HCT116 (cell line): ENCODE measurements around the gene COA7. TPM values are rescaled to one million over a fixed set of nuclear protein-coding genes. Genes with fewer than 3 reads are reported as not detected.
A peak's percentile ranks its signal among the peaks of the same experiment; 100 is the strongest.
"Not testable (repeated sequence)": the region's sequence is repeated elsewhere in the genome, so short reads cannot be mapped to it uniquely, and the experiment has no call there.

Experiments used
- ATAC-seq: fragments of 200-7000 bp; cut with Tn5 transposase; 2 replicates; pipeline ENCODE4 v1.9.1; 2020; ENCODE audit warnings: mild to moderate bottlenecking, moderate library complexity
- BruUV-seq: library from RNA; stranded (reverse); fragments of 400-500 nt; replicated peaks from 2 replicates; lab custom pipeline; 2021; lab: Mats Ljungman, UMichigan
- CTCF ChIA-PET: fragments of 300-600 bp; sonication (Branson Sonifier 250); formaldehyde crosslinking; loops from one replicate; lab custom pipeline; 2021; ENCODE audit warnings: antibody characterized with exemption; lab: Charles Lee
- POLR2A ChIA-PET: fragments of 300-600, 350-600 bp; sonication (Branson Sonifier 250); formaldehyde crosslinking; loops from one replicate; lab custom pipeline; 2021; ENCODE audit warnings: antibody characterized with exemption; lab: Charles Lee
- RAD21 ChIA-PET, 2 experiments: fragments of 300-600 bp; sonication (Branson Sonifier 250); formaldehyde crosslinking; loops; one replicate each; lab custom pipeline; 2023; ENCODE audit warnings: low total read pairs in 2 of 2; ENCODE audit not compliant: uncharacterized antibody in 2 of 2, unreplicated experiment in 2 of 2, low non-redundant PET in 1 of 2; lab: Charles Lee
- DNase-seq: peaks from one replicate; pipeline ENCODE4 v3.0.0-alpha.2; 2010; ENCODE audit warnings: low read depth, low spot score
- H2AFZ ChIP-seq: fragments of 200-600 bp; shearing (Covaris generic), sonication (generic); 2 replicates; pipeline ENCODE4 v1.6.1; 2017; ENCODE audit warnings: low read depth, mixed run types, mixed read lengths, antibody characterized with exemption, low read length; ENCODE audit not compliant: poor library complexity, severe bottlenecking
- H3K27ac ChIP-seq: 2 replicates; pipeline ENCODE4 v1.5.1; 2012; ENCODE audit warnings: low read depth, low read length
- H3K27me3 ChIP-seq: fragments of 200-600 bp; sonication (generic); 2 replicates; pipeline ENCODE4 v1.6.1; 2016; ENCODE audit warnings: mixed run types, low read length, mixed read lengths; ENCODE audit not compliant: insufficient read depth
- H3K36me3 ChIP-seq, 2 experiments: fragments of 200-500 bp in 1 of 2; fragments of 200-600 bp in 1 of 2; sonication (Bioruptor generic) in 1 of 2; sonication (generic) in 1 of 2; 2 replicates each; pipeline versions ENCODE4 v1.5.1 to v1.6.1; 2014 to 2016; ENCODE audit warnings: low read length in 2 of 2, inconsistent platforms in 1 of 2, mixed read lengths in 1 of 2, mixed run types in 1 of 2; ENCODE audit not compliant: insufficient read depth in 2 of 2, control insufficient read depth in 1 of 2
- H3K4me1 ChIP-seq, 2 experiments: fragments of 200-600 bp in 1 of 2; sonication (generic) in 1 of 2; 2 replicates each; pipeline versions ENCODE4 v1.5.1 to v1.6.1; 2012 to 2017; ENCODE audit warnings: low read length in 2 of 2, inconsistent platforms in 1 of 2, mild to moderate bottlenecking in 1 of 2, mixed read lengths in 1 of 2, mixed run types in 1 of 2, moderate library complexity in 1 of 2; ENCODE audit not compliant: insufficient read depth in 2 of 2, control insufficient read depth in 1 of 2
- H3K4me2 ChIP-seq: fragments of 200-600 bp; sonication (generic); 2 replicates; pipeline ENCODE4 v1.6.1; 2017; ENCODE audit warnings: mixed run types, low read length, mixed read lengths
- H3K4me3 ChIP-seq, 2 experiments: fragments of 200-600 bp in 1 of 2; sonication (generic) in 1 of 2; replicated peaks in 1 of 2; 2 replicates each; pipeline ENCODE4 v1.5.1; 2011 to 2016; ENCODE audit warnings: low read length in 2 of 2, control low read depth in 1 of 2, low read depth in 1 of 2, mild to moderate bottlenecking in 1 of 2, mixed read lengths in 1 of 2, mixed run types in 1 of 2
- H3K79me2 ChIP-seq: fragments of 200-600 bp; sonication (generic); 2 replicates; pipeline ENCODE4 v1.6.1; 2017; ENCODE audit warnings: mild to moderate bottlenecking, mixed run types, low read length, moderate library complexity, mixed read lengths; ENCODE audit not compliant: insufficient read depth
- H3K9ac ChIP-seq: fragments of 200-600 bp; sonication (generic); 2 replicates; pipeline ENCODE4 v1.6.1; 2016; ENCODE audit warnings: low read length, mixed read lengths
- H3K9me2 ChIP-seq: fragments of 200-600 bp; sonication (generic), shearing (Covaris generic); 2 replicates; pipeline ENCODE4 v1.6.1; 2017; ENCODE audit warnings: mixed run types, mild to moderate bottlenecking, moderate library complexity; ENCODE audit not compliant: insufficient read depth
- H3K9me3 ChIP-seq, 2 experiments: fragments of 200-500 bp in 1 of 2; fragments of 200-600 bp in 1 of 2; sonication (Bioruptor generic) in 1 of 2; sonication (generic) in 1 of 2; 2 replicates each; pipeline ENCODE4 v1.6.1; 2014 to 2017; ENCODE audit warnings: low read length in 2 of 2, mixed read lengths in 2 of 2, inconsistent platforms in 1 of 2, low read depth in 1 of 2, mild to moderate bottlenecking in 1 of 2, mixed run types in 1 of 2, moderate library complexity in 1 of 2; ENCODE audit not compliant: control insufficient read depth in 1 of 2, insufficient read depth in 1 of 2
- H4K20me1 ChIP-seq: fragments of 200-600 bp; sonication (generic), shearing (Covaris generic); 2 replicates; pipeline ENCODE4 v1.6.1; 2017; ENCODE audit warnings: mixed run types, mild to moderate bottlenecking, moderate library complexity; ENCODE audit not compliant: insufficient read depth
- ELF1 ChIP-seq: IDR thresholded peaks from 2 replicates; pipeline ENCODE4 v1.6.1; 2012; ENCODE audit warnings: low read depth, borderline replicate concordance
- RAD21 ChIP-seq: IDR thresholded peaks from 2 replicates; pipeline ENCODE4 v1.6.1; 2012; ENCODE audit warnings: low read depth, mild to moderate bottlenecking
- SIN3A ChIP-seq: IDR thresholded peaks from 2 replicates; pipeline ENCODE4 v1.6.1; 2012; ENCODE audit warnings: low read depth
- intact Hi-C: fragments of 100-400 bp; cut with micrococcal nuclease; formaldehyde crosslinking; loops from 2 replicates; pipeline ENCODE4 v1.10.0; 2022
- total RNA-seq: library from RNA; stranded (reverse); gene quantifications from one replicate; pipeline ENCODE4 v1.2.1, GENCODE V29; 2021; ENCODE audit not compliant: unreplicated experiment
- TF ChIP-seq, protein P1 (sequence below), 3 experiments: fragments of 200-600 bp in 1 of 3; sonication (generic) in 1 of 3; IDR thresholded peaks in 2 of 3; conservative IDR thresholded peaks in 1 of 3; 2 replicates each; pipeline ENCODE4 v1.5.1; 2012 to 2017; ENCODE audit warnings: low read depth in 2 of 3, low read length in 2 of 3, antibody characterized with exemption in 1 of 3, borderline replicate concordance in 1 of 3, control low read depth in 1 of 3, mild to moderate bottlenecking in 1 of 3, mixed read lengths in 1 of 3, mixed run types in 1 of 3, moderate library complexity in 1 of 3; ENCODE audit not compliant: insufficient read depth in 1 of 3

Gene COA7
- total RNA-seq, 1 experiment from 2014 or later: 43.6 TPM

DNA sequence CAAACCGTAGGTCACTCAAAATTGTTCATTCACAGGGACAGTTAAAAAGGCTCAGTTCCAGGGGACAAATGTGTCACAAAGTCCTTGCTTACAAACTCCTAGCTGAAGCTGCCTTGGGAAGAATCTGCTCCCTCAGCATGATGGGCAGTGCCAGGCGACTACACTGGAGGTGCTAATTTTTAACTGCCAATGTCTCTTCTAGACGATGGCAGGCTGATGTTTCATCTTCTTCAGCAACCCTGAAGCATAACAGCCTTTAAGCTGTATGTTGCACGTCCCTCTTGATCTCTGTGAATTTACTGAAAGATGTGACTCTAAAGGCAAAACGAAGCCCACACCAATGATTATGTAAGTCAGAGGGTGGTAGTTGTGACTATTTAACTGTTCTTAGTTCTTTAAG lies 11.3 kb downstream of the COA7 start:
- no peaks in the 10 kb centered on the region for H3K27me3 ChIP-seq
- H3K36me3 ChIP-seq: peaks cover 27 to 40% of the 10 kb centered on the region in 2 experiments; a peak in 3 of 4 replicates
- no peak overlapping the region for H3K4me3 ChIP-seq
- H3K4me1 ChIP-seq: no peaks in the 10 kb centered on the region
- TF ChIP-seq ELF1 (no peak), SIN3A (no peak)
- TF ChIP-seq, protein P1, sequence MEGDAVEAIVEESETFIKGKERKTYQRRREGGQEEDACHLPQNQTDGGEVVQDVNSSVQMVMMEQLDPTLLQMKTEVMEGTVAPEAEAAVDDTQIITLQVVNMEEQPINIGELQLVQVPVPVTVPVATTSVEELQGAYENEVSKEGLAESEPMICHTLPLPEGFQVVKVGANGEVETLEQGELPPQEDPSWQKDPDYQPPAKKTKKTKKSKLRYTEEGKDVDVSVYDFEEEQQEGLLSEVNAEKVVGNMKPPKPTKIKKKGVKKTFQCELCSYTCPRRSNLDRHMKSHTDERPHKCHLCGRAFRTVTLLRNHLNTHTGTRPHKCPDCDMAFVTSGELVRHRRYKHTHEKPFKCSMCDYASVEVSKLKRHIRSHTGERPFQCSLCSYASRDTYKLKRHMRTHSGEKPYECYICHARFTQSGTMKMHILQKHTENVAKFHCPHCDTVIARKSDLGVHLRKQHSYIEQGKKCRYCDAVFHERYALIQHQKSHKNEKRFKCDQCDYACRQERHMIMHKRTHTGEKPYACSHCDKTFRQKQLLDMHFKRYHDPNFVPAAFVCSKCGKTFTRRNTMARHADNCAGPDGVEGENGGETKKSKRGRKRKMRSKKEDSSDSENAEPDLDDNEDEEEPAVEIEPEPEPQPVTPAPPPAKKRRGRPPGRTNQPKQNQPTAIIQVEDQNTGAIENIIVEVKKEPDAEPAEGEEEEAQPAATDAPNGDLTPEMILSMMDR (IDR thresholded peaks at IDR 0.05 in 2 of 3, conservative IDR thresholded peaks at IDR 0.05 in 1 of 3; ENCODE audit: borderline replicate concordance in 1 of 3, insufficient read depth in 1 of 3, low read depth in 2 of 3, low read length in 2 of 3): no peak
- TF ChIP-seq, all 23 proteins: peak for 0
- Histone ChIP-seq H3K9me3 (no peaks in the 10 kb centered on the region), H3K4me2 (no peak overlapping the region), H2AFZ (no peak overlapping the region), H4K20me1 (0 out of 2 replicates have a peak, but pooled peaks cover 8% of the 10 kb centered on the region), H3K9me2 (no peaks in the 10 kb centered on the region), H3K9ac (no peak overlapping the region), H3K79me2 (peaks cover 33% of the 10 kb centered on the region), H3K27ac (no peak overlapping the region)
- intact Hi-C loops: loop anchor here (2.0 to 5.0 kb wide), 4 partner anchors 134 to 560 kb away; partner anchors contain the start of genes CC2D1B, ORC1, PRPF38A and TUT4
- ChIA-PET RAD21 (no interaction called here), POLR2A (interaction anchor here (0.6 kb wide), 1 partner anchor 605 kb away, joined by 3 read pairs; no protein-coding TSS in a partner anchor), CTCF (interaction anchor here (1.0 to 2.2 kb wide), 6 partner anchors 9 to 791 kb away, joined by 3 to 10 read pairs (median 4); partner anchors contain the start of genes COA7, ORC1, PRPF38A and ZYG11B)
- DNase-seq (no peak), ATAC-seq (no peak)
- no TSS peak for BruUV-seq

DNA sequence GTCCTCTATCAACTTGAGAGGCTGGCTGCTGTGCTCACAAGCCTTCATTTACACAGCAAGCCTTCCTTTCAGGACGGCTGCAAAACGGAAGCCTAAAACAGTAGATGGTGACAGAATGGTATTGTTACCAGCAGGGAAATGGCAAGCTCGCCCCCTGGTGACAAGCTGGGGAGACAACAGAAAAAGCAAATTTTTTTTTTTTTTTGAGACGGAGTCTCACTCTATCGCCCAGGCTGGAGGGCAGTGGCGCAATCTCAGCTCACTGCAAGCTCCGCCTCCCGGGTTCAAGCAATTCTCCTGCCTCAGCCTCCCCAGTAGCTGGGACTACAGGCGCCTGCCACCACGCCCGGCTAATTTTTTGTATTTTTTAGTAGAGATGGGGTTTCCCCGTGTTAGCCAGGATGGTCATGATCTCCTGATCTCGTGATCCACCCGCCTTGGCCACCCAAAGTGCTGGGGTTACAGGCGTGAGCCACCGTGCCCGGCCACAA lies 11.8 kb downstream of the COA7 start:
- BruUV-seq, H2AFZ ChIP-seq, H4K20me1 ChIP-seq, H3K9me2 ChIP-seq, H3K27ac ChIP-seq, RAD21 ChIA-PET, H3K27me3 ChIP-seq, H3K4me3 ChIP-seq, H3K4me2 ChIP-seq, H3K9me3 ChIP-seq, H3K4me1 ChIP-seq, H3K9ac ChIP-seq: not testable (repeated sequence)
- TF ChIP-seq, protein P1 (IDR thresholded peaks at IDR 0.05 in 2 of 3, conservative IDR thresholded peaks at IDR 0.05 in 1 of 3; ENCODE audit: borderline replicate concordance in 1 of 3, insufficient read depth in 1 of 3, low read depth in 2 of 3, low read length in 2 of 3): peak; percentile 60 to 72 (median 71); a peak in 5 of 6 replicates
- TF ChIP-seq RAD21: peak; percentile 85
- Histone ChIP-seq H3K79me2 (peaks cover 29% of the 10 kb centered on the region), H3K36me3 (peaks cover 25 to 38% of the 10 kb centered on the region in 2 experiments; a peak in 3 of 4 replicates)
- DNase-seq (peak; percentile 35), ATAC-seq (peak; percentile 81)
- intact Hi-C loops: loop anchor here (2.0 to 5.0 kb wide), 4 partner anchors 134 to 559 kb away; partner anchors contain the start of genes CC2D1B, ORC1, PRPF38A and TUT4
- ChIA-PET CTCF (interaction anchor here (0.8 to 2.2 kb wide), 7 partner anchors 9 to 790 kb away, joined by 3 to 10 read pairs (median 3); partner anchors contain the start of genes COA7, ORC1, PRPF38A and ZYG11B), POLR2A (interaction anchor here (0.6 kb wide), 1 partner anchor 604 kb away, joined by 3 read pairs; no protein-coding TSS in a partner anchor)
